GM19395 (cell line): ENCODE data around the gene VPS4A.

Experiments
- ATAC-seq: cut with Tn5 transposase; IDR thresholded peaks from one replicate; pipeline ENCODE4 v1.9.1; 2021; ENCODE audit warnings: mild to moderate bottlenecking, moderate library complexity; ENCODE audit not compliant: unreplicated experiment

VPS4A gene

DNA sequence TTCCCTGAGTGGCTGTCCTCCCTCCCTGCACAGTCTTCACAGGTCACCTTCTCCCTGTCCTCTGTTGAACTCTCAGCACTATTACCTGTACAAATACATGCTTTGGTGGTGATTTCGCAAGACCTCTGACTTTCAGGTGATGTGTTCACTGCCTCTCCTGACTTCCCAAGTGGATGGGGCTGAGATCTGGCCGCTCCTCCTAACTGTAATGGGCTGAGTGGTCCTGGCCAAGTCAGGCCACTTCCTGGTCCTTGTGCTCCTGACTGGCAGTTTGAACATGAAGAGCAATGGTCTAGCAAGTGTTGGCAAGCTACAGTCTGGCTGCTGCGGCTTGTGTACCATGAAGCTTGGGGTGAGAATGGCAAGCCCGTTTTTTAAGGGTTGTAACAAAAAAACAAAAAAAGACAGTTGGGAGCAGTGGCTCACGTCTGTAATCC, 52.1 kb downstream of the VPS4A start:
- no peak for ATAC-seq

DNA sequence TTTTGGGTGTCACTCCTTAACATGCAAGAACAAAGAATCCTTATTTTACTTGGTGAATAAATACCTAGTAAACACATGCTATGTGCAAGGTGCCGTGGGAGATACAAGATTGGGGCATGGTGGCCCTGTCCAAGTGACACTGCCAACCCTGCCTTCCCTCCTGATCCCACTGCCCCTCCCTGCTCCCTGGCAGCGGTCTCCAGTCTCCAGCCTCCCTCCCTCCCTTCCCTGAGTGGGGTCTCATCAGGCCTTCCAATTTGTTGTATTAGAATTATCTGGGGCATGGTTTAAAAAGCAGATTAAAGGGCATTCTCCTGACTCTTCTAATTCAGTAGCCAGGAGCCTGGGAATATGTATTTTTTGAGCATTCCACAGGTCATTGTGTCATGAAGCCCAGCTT, 52.9 kb downstream of the VPS4A start:
- ATAC-seq, result no peak

DNA sequence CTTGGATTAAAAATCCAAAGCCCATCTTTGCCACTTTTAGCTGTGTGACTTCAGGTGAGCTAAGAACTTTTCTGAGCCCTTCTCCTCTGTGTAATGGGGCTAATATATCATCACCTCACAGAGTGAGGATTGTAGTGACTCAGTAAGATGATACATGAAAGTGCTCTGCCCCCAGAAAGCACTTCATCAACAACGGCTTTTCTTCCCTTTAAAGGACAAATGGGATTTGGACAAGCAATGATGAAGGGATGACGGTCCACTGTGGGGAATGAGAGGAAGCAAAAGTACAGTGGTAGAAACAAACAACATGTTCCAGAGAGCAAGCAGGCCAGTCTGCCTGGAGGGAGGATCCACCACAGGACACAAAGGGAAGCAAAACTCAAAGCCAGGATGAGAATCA, 54.8 kb downstream of the VPS4A start:
- no peak for ATAC-seq

DNA sequence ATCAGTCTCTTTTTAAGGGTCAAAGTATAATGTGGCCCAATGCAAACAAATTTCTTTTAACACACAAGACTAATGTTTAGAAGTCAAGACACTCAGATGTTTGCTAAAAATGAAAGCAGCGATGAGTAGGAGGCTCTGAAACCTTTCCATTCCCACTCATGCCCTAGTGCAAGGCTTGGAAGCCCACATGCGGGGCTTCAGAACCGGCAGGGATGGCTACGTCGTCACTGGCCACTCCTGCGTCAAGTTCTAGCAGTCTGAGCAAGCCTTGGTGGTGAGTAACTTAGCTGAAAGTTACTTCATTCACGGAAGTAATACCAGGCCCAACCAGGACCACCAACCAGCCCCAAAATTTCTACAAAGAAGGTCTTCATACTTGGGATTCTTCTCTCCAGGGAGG, 55.3 kb downstream of the VPS4A start:
- no peak for ATAC-seq

DNA sequence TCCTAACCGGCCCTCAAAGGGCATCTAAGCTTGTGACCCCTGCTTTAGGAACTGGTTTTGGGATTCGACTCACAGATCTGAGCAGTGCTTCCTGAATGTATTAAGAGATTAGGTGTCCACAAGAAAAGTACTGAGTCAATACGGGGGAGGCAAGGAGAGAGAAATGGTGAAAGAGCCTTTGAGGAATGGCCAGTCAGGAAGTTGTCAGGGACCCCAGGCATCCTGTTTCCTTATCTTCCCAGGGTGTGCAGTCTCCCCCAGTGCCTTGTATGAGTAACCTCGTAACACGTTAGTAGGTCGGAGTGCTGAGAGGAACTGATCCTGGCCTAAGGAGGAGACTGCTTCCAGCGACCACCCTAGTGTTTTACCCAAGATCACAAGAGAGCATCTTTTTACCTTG, 56.8 kb downstream of the VPS4A start:
- no peak for ATAC-seq

DNA sequence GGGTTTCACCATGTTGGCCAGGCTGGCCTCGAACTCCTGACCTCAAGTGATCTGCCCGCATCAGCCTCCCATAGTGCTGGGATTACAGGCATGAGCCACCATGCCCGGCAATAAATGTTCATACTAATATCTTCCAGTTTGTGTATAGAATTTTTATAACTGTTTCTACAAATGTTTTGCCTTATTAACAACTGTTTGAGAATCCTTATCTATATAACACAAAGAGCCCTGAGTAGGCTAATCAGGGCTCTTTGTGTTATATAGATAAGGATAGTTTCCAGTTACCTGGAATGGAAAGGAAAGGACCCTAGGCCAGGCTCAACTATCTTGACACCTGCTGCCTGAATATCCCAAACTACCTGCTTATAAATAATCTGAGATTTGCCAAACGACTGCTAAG, 57.7 kb downstream of the VPS4A start:
- ATAC-seq, result no peak

DNA sequence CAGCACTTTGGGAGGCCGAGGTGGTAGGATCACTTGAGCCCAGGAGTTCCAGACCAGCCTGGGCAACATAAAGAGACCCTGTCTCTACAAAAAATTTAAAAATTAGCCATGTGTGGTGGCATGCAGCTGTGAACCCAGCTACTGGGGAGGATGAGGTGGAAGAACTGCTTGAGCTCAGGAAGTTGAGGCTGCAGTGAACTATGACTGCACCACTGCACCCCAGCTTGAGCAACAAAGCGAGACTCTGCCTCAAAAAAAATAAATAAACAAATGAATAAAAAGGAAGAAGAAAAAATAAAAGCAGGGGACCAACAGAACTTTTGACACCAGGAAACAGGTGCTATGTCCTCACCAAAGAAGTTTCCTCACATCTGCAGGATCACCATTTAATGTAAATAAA, 60.4 kb downstream of the VPS4A start:
- ATAC-seq, result no peak

DNA sequence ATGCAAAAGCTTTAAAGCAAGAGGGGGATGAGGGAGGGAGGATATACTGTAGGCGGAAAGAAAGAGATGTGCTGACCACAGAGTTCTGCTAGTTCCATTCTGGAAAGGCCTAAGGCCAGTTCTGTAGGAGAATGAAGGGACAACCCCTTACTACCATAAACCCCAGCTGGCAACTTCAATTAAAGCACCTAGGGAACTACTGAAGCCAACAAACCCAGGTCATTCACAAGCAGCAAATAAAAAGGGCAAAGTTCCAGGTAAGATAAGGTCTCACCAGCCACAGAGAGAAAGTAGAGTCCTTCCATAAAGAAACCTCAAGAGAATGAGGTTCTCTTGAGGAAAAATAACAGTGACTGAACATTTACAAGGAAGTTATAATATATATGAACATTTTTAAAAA, 61.9 kb downstream of the VPS4A start:
- no peak for ATAC-seq
